Measurements from ENCODE around the gene TTC14.
"Not testable (repeated sequence)": the region's sequence is repeated elsewhere in the genome, so short reads cannot be mapped to it uniquely, and the experiment has no call there.

Gene TTC14, protein sequence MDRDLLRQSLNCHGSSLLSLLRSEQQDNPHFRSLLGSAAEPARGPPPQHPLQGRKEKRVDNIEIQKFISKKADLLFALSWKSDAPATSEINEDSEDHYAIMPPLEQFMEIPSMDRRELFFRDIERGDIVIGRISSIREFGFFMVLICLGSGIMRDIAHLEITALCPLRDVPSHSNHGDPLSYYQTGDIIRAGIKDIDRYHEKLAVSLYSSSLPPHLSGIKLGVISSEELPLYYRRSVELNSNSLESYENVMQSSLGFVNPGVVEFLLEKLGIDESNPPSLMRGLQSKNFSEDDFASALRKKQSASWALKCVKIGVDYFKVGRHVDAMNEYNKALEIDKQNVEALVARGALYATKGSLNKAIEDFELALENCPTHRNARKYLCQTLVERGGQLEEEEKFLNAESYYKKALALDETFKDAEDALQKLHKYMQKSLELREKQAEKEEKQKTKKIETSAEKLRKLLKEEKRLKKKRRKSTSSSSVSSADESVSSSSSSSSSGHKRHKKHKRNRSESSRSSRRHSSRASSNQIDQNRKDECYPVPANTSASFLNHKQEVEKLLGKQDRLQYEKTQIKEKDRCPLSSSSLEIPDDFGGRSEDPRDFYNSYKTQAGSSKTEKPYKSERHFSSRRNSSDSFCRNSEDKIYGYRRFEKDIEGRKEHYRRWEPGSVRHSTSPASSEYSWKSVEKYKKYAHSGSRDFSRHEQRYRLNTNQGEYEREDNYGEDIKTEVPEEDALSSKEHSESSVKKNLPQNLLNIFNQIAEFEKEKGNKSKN

GRCh38 chr3:180601688-180602666 is at the start of gene TTC14:
TTC14 (plus strand) TSS chr3:180602163; CDS start chr3:180602262, 99 bp downstream.
- DNase-seq (ENCODE audit: low read depth) = peak; percentile 90

DNA sequence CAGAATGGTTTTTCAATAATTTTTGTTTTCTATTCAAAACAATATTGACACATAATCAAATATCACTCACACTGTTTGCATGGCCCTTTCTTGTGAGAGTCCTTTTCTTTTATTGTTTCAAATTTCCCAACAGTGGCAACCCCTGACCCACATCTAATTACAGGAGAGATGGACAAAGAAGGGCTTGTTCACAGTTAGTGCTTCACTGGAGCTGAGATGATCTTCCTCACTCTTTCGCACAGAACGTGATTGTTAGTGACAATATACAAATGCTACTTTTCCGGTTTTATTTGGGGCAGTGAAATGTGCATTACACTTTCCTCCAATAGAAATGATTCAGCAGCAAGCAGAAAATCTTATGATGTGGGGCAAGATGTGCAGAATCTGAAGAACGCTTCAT is 38.6 kb upstream of the TTC14 start:
- no peak for DNase-seq (ENCODE audit: low read depth)

- no peak for DNase-seq (ENCODE audit: low read depth)
Observed at GRCh38 chr3:180564676-180565075, 37.3 kb upstream of the TTC14 start.

DNA sequence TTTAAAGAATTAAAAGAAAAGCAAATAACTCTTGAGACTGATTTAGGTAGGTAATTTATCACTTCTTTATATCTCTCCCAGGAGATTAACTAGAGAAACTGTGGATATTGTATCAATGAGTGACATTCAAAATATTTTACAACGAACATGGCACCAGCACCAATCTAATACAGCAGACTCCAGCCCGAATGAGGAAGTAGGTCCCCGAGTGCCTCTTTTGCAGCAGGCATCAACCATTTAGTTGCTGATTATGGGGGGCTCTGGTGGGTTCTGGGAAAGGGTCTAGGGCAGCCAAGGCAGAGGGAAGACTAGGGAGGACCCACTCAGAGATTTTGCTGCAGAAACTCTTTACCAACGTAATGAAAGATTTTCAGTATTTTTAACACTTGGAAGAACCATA is 31.7 kb upstream of the TTC14 start:
- DNase-seq (ENCODE audit: low read depth) = no peak

DNA sequence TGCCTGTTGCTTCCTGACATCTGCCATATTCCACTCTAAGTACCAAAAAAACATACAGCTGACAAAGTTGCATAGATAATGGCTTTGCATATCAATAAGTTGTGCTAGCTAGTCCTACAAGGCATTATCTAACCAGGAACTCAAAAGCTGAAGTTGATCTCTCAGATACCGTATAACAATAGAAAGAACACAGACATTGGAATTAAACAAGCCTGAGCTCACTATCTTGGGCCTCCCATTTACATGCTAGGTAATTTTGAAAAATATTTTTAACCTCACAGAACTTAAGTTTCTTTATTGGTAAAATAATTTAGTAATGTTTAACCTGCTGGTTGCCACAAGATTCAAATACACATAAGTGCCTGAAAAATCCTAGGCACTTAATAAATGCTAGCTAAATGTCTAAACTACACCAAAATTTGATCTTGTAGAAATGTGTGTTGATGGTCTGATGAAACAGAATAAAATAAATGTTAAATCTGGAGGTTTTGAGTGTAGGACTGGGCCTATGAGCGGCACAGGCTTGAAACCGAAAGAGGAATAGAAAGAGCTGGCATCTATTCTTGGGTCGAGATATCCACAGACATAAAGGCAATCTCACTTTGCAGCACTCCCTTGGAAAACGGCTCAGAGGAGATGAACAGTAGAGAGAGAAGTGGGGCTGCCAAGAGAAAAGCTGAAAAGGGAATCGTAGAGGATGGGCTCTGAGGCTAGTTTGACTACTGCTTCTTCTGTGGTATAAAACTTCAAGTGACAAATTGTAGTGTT is 29.9 kb upstream of the TTC14 start:
- no peak for DNase-seq (ENCODE audit: low read depth)

- no peak for DNase-seq (ENCODE audit: low read depth)
Observed at GRCh38 chr3:180575571-180575970, 26.4 kb upstream of the TTC14 start.

- DNase-seq (ENCODE audit: low read depth) = no peak
Observed at GRCh38 chr3:180580934-180581333, 21.0 kb upstream of the TTC14 start.

GRCh38 chr3:180590396-180590795 is 11.6 kb upstream of the TTC14 start:
- no peak for DNase-seq (ENCODE audit: low read depth)

GRCh38 chr3:180593631-180594030 is 8.3 kb upstream of the TTC14 start:
- not testable (repeated sequence) for DNase-seq (ENCODE audit: low read depth)

GRCh38 chr3:180594631-180595558 is 7.1 kb upstream of the TTC14 start:
- no peak for DNase-seq (ENCODE audit: low read depth)

DNA sequence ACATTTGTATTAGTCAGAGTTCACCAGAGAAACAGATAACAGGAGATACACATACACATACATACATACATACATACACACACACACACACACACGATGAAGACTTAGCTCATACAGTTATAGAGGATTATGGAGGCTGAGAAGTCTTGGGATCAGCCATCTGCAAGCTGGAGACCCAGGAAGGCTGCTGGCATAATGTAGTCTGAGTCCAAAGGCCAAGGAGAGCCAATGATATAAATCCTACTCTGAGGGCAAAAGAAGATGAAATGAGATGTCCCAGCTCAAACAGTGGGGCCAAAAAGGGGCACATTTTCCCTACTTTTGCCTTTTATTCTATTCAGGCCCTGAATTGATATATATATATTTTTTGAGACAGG is 6.4 kb upstream of the TTC14 start:
- DNase-seq (ENCODE audit: low read depth) = no peak

GRCh38 chr3:180600473-180600872 is 1.5 kb upstream of the TTC14 start:
- no peak for DNase-seq (ENCODE audit: low read depth)

DNA sequence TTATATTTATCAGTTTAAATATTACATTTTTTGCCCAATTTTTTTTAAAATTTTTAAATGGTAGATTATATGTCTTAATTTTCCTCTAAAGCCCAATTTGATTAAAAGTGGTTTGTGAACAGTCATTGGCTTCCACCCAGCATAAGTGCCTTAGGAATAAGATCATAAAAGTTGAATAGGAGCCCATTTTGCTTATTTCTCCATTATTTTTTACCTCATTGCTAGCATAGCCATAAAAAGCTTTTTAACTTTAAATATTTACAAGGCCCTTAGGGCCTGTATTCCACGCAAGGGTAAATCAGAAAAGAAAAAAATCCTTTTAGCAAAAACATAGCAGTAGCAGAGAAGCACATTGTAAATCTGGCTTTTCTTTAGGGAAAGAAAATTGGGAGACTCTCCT is 9.0 kb downstream of the TTC14 start:
- DNase-seq (ENCODE audit: low read depth) = no peak

- DNase-seq (ENCODE audit: low read depth) = no peak
Observed at GRCh38 chr3:180612364-180612763, 10.4 kb downstream of the TTC14 start.

- DNase-seq (ENCODE audit: low read depth) = no peak
Observed at GRCh38 chr3:180615954-180616353, 14.0 kb downstream of the TTC14 start.

- DNase-seq (ENCODE audit: low read depth) = no peak
Observed at GRCh38 chr3:180617049-180617448, 15.1 kb downstream of the TTC14 start.

- DNase-seq (ENCODE audit: low read depth) = not testable (repeated sequence)
Observed at GRCh38 chr3:180618563-180618962, 16.6 kb downstream of the TTC14 start.

GRCh38 chr3:180619723-180620122 is 17.8 kb downstream of the TTC14 start:
- DNase-seq (ENCODE audit: low read depth) = no peak

DNA sequence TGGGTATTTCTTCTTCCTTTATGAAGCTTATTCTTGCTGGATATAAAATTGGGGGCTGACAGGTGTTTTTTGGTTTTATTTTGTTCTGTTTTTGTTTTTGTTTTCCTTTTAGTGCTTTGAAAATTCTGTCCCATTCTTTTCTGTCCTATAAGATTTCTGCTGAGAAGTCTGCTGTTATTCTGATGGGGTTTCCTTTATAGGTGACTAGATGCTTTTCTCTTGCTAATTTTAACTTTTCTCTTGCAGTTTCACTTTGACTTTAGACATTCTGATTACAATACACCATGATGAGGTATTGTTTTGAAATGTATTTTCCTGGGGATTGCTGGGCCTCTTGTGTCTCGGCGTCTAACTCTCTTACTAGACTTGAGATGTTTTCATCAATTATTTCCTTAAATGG is 22.8 kb downstream of the TTC14 start:
- DNase-seq (ENCODE audit: low read depth) = no peak

DNA sequence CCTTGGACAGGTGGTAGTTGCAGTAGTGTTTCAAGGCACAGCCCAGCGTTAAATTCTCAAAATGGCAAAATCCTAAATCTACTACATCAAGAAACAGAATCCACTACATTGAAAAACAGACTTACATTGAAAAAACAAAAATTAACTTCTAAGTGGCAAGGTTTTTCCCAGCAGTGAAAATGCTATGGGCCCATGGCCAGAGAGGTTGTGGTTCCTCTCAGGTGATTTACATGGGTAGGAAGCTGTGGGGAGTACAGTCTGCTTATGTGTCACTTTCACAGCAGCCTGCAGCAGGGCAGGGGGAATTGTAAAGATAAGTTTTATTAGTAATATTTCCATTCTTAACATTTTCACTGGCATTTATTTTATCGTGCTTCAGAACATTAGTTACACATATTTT is 24.9 kb downstream of the TTC14 start:
- no peak for DNase-seq (ENCODE audit: low read depth)

Data from activated T-cell treated with anti-CD3 and anti-CD28 coated beads for 48 hours (primary cell).